Pancreas (tissue), 10 donors: ENCODE data around the gene OASL. TPM values are rescaled to one million over a fixed set of nuclear protein-coding genes. Genes with fewer than 3 reads are reported as not detected.

Experiments used
- ATAC-seq, 4 donors: fragments of 200-7000 bp; cut with Tn5 transposase; one replicate each; pipeline versions ENCODE4 v1.8.0 to v1.9.1; 2020; ENCODE audit warnings: mild to moderate bottlenecking in 4 of 4, moderate library complexity in 4 of 4
- DNase-seq, 6 donors: peaks; one replicate each; pipeline ENCODE4 v3.0.0-alpha.2; 2020
- FAIRE-seq: peaks from 2 replicates; lab custom pipeline; 2012; peaks lifted over from hg19 to GRCh38; lab: Jason Lieb, UNC
- H3K27ac ChIP-seq, 4 donors: fragments of 200-600 bp; sonication (generic); 1 replicate in 3 of 4; 2 replicates in 1 of 4; pipeline versions ENCODE4 v1.5.0 to v1.8.0; 2020
- H3K27me3 ChIP-seq, 4 donors: fragments of 200-600 bp; one replicate each; pipeline ENCODE4 v1.8.0; 2021
- H3K36me3 ChIP-seq, 3 donors: fragments of 200-600 bp; sonication (generic) in 1 of 3; one replicate each; pipeline versions ENCODE4 v1.5.0 to v1.8.0; 2020 to 2021
- H3K4me1 ChIP-seq, 3 donors: fragments of 200-600 bp; one replicate each; pipeline ENCODE4 v1.8.0; 2021
- H3K4me3 ChIP-seq, 4 donors: fragments of 200-600 bp; sonication (generic) in 2 of 4; one replicate each; pipeline versions ENCODE4 v1.5.0 to v1.8.0; 2020 to 2021
- H3K9me3 ChIP-seq, 4 donors: fragments of 200-600 bp; one replicate each; pipeline ENCODE4 v1.8.0; 2021
- WGBS, 2 donors: extraction: QIAGEN DNeasy Blood & Tissue Kit; methylation state at CpG; one replicate each; pipeline ENCODE4 v1.1.7; 2013; 5-methylcytosine and 5-hydroxymethylcytosine counted together
- intact Hi-C, 3 donors: fragments of 100-400 bp; cut with DNase I; formaldehyde crosslinking; loops; one replicate each; pipeline versions ENCODE4 v1.11.1 to v1.14.2; 2022
- polyA plus RNA-seq, 2 donors: library from polyadenylated mRNA; stranded (reverse); fragments of 200-250 nt; gene quantifications; one replicate each; pipeline ENCODE4 v1.2.3, GENCODE V29; 2013
- total RNA-seq, 6 donors: library from RNA; stranded (reverse); fragmentation: NEBNext Ultra II Directional in 4 of 6; extraction: Animal tissue kit (Norgen Biotek cat#: 25700) in 4 of 6; gene quantifications; one replicate each; pipeline versions ENCODE4 v1.2.1 to v1.2.4, GENCODE V29; 2021 to 2023
- TF ChIP-seq, protein P1 (sequence below), 4 donors: fragments of 200-600 bp; sonication (generic) in 3 of 4; IDR thresholded peaks; one replicate each; pipeline versions ENCODE4 v1.5.0 to v1.8.0; 2021; ENCODE audit warnings: antibody characterized with exemption in 4 of 4
- donor health status: healthy with polysubstance abuse.
- donor health status: DM: no; HTN: no; CAD: no; lungs with moderate emphysema.
- donor health status: DM: no; HTN: no; CAD: no.
- donor health status: control.
- donor health status: control.
- donor health status: Bipolar disorder and iron deficiency.
- donor health status: DM: yes; HTN: yes; CAD: no.
- donor health status: DM: no; HTN: no; CAD: no.
- donor health status: DM: no; HTN: no; CAD: no.
- donor health status: DM: yes; HTN: yes; CAD: no.

Gene OASL, protein sequence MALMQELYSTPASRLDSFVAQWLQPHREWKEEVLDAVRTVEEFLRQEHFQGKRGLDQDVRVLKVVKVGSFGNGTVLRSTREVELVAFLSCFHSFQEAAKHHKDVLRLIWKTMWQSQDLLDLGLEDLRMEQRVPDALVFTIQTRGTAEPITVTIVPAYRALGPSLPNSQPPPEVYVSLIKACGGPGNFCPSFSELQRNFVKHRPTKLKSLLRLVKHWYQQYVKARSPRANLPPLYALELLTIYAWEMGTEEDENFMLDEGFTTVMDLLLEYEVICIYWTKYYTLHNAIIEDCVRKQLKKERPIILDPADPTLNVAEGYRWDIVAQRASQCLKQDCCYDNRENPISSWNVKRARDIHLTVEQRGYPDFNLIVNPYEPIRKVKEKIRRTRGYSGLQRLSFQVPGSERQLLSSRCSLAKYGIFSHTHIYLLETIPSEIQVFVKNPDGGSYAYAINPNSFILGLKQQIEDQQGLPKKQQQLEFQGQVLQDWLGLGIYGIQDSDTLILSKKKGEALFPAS
- under 1 TPM; 0.16 to 0.50 (median 0.25) TPM for total RNA-seq
- polyA plus RNA-seq: under 1 TPM; 0.42 to 0.59 TPM

DNA sequence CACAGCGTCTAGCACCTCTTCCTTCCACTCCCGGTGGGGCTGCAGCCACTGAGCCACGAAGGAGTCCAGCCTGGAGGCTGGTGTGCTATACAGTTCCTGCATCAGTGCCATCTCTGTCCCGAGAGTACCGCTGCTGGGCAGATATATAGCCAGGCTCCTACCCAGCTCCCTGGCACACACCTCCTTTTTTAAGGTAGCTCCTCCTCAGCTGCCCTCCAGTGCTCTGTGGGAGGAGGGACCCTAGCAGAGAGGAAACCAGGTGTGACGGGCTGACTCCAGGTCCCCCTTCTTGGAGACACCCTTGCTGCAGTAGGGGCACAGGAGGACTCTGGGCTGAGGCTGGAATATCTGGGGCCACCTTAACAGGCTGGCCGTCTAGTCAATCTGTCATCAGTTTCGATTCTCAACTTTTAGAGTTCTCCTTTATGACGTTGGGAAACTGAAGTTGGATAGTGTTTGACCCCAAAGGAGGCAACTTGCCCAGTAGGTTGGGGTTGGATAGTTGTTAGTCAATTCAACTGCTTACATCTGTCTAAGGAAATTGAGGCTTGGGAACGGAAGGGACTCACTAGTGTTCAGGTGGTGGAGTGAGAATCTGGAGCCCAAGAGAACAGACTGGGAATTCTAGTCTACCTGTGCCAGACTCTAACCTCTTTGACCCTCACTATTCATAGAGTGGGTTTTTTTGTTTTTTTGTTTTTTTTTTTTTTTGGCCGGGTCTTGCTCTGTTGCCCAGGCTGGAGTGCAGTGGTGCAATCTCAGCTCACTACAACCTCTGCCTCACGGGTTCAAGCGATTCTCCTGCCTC lies at the start of gene OASL:
OASL (minus strand) TSS at position 386 of the 808 bp plus-strand sequence; CDS start at position 111, 275 bp downstream.
- 17 to 18% methylated on average over 13 of the region's 13 CpGs for WGBS, 2 donors
- TF ChIP-seq, protein P1, sequence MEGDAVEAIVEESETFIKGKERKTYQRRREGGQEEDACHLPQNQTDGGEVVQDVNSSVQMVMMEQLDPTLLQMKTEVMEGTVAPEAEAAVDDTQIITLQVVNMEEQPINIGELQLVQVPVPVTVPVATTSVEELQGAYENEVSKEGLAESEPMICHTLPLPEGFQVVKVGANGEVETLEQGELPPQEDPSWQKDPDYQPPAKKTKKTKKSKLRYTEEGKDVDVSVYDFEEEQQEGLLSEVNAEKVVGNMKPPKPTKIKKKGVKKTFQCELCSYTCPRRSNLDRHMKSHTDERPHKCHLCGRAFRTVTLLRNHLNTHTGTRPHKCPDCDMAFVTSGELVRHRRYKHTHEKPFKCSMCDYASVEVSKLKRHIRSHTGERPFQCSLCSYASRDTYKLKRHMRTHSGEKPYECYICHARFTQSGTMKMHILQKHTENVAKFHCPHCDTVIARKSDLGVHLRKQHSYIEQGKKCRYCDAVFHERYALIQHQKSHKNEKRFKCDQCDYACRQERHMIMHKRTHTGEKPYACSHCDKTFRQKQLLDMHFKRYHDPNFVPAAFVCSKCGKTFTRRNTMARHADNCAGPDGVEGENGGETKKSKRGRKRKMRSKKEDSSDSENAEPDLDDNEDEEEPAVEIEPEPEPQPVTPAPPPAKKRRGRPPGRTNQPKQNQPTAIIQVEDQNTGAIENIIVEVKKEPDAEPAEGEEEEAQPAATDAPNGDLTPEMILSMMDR (IDR thresholded peaks at IDR 0.05): no peak
- Histone ChIP-seq H3K9me3 (no peaks in the 10 kb centered on the region), H3K4me3 (peak within 1 kb of the TSS; percentile 4 to 41 (median 32)), H3K27me3 (no peaks in the 10 kb centered on the region), H3K27ac (peak within 1 kb of the TSS in 1 of 4 donors; percentile 22), H3K4me1 (no peaks in the 10 kb centered on the region), H3K36me3 (no peaks in the 10 kb centered on the region)
- intact Hi-C loops: no loop called here
- DNase-seq (peak in 2 of 6 donors; percentile 35 to 60), FAIRE-seq (no peak), ATAC-seq (peak; percentile 78 to 92 (median 88))

DNA sequence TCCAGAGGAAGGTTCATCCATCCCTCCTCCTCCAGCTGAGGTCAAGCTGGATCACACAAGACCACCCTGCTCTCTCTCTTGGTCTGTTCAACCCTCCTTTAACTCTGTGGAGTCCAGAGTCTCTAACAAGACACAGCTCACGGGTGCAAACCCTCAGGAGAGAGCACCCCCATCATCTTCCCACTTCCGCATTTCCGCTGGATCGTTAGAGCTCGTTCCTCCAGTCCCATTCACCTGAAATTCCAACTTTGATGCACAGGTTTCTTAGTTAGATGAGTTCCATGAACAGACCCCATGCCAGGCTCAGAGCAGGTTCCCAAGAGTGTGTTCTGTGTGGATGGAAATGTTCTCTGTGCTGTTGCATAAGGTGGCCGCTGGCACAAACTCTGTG lies 49.1 kb upstream of the OASL start:
- TF ChIP-seq, protein P1 (IDR thresholded peaks at IDR 0.05): no peak
- Histone ChIP-seq H3K27me3 (no peaks in the 10 kb centered on the region), H3K4me1 (no peaks in the 10 kb centered on the region), H3K9me3 (no peaks in the 10 kb centered on the region), H3K4me3 (no peak overlapping the region), H3K27ac (no peak overlapping the region), H3K36me3 (no peaks in the 10 kb centered on the region)
- DNase-seq (no peak), FAIRE-seq (no peak), ATAC-seq (no peak)
- intact Hi-C loops: no loop called here
- WGBS, 2 donors: 91 to 92% methylated on average over 6 of the region's 6 CpGs

DNA sequence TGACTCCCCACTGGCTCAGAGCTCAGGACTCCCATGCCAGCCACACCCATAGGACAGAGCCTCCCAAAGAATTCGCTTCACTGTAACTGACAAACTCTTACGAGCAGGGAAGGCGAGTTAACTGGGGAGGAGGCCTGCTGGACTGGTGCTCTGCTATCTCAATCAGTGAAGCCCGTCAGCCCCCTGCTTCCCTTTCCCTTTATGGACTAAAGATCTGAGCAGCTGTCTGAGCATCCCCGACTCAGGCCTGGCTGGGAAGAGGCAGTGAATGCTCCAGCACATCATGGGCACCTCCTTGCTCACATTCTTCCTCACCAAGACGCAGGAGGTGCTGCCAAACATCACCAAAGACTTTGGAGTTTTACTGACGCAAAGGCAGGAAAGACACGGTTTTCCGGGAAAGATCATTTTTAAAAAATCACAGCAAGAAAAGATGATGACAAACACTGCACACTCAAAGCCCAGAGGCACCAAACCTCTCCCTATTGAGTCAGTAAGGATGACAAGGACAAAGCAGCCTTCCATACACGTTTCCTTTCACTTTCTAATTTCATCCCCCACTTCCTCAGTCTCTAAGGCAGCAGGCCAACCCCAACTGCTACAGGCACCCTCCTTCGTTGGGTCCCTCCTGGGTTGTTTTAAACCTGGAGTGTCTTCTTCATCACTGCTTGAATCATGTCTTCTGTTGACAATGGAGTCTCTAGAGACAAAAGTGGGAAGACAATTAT lies 48.6 kb upstream of the OASL start:
- ATAC-seq: no peak
- no peaks in the 10 kb centered on the region for H3K9me3 ChIP-seq

DNA sequence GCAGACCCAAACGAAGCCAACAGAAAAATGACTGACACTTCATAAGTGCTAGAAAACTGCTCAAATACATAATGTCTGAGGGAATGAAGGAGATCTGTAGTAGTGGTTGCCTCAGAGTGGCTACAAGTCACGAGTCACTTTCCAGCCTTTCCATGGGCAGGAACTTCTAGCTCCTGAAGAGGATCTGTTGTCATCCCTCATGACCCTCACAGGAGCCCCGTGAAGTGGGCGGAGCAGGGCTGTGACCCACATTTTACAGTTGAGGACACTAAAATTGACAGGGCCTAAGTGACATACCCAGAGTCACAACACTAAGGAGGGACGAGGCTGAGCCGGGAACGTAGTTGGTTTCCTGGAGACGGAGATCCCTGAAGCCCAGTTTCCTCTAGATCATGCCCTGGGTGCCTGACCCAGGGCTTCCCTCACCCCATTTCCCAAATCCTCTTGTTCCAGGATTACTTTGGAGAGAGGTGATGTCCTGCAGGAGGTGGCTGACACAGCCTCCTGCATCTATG lies 47.8 kb upstream of the OASL start:
- 82 to 86% methylated on average over 8 of the region's 8 CpGs for WGBS, 2 donors
- DNase-seq (no peak), ATAC-seq (no peak), FAIRE-seq (no peak)
- no peaks in the 10 kb centered on the region for H3K4me1 ChIP-seq
- intact Hi-C loops: no loop called here
- TF ChIP-seq, protein P1 (IDR thresholded peaks at IDR 0.05): no peak
- H3K27ac ChIP-seq: no peak overlapping the region
- H3K27me3 ChIP-seq: no peaks in the 10 kb centered on the region
- H3K9me3 ChIP-seq: no peaks in the 10 kb centered on the region
- H3K36me3 ChIP-seq: no peaks in the 10 kb centered on the region
- H3K4me3 ChIP-seq: no peak overlapping the region

More for the DNA sequence above, 48.6 kb upstream of the OASL start:
- H3K4me1 ChIP-seq: no peaks in the 10 kb centered on the region
- H3K27ac ChIP-seq: no peak overlapping the region
- DNase-seq (no peak), FAIRE-seq (no peak)
- intact Hi-C loops: no loop called here
- no peaks in the 10 kb centered on the region for H3K27me3 ChIP-seq
- TF ChIP-seq, protein P1 (IDR thresholded peaks at IDR 0.05): no peak
- no peaks in the 10 kb centered on the region for H3K36me3 ChIP-seq
- H3K4me3 ChIP-seq: no peak overlapping the region
- 65 to 73% methylated on average over 11 of the region's 11 CpGs for WGBS, 2 donors
